HCT116 (cell line): Measurements from ENCODE around the gene KDM5C. TPM values are rescaled to one million over a fixed set of nuclear protein-coding genes. Genes with fewer than 3 reads are reported as not detected.

Experiments
- ATAC-seq: fragments of 200-7000 bp; cut with Tn5 transposase; 2 replicates; pipeline ENCODE4 v1.9.1; 2020; ENCODE audit warnings: mild to moderate bottlenecking, moderate library complexity
- BruUV-seq: library from RNA; stranded (reverse); fragments of 400-500 nt; replicated peaks from 2 replicates; lab custom pipeline; 2021; lab: Mats Ljungman, UMichigan
- CTCF ChIA-PET: fragments of 300-600 bp; sonication (Branson Sonifier 250); formaldehyde crosslinking; loops from one replicate; lab custom pipeline; 2021; ENCODE audit warnings: antibody characterized with exemption; lab: Charles Lee
- POLR2A ChIA-PET: fragments of 300-600, 350-600 bp; sonication (Branson Sonifier 250); formaldehyde crosslinking; loops from one replicate; lab custom pipeline; 2021; ENCODE audit warnings: antibody characterized with exemption; lab: Charles Lee
- RAD21 ChIA-PET, 2 experiments: fragments of 300-600 bp; sonication (Branson Sonifier 250); formaldehyde crosslinking; loops; one replicate each; lab custom pipeline; 2023; ENCODE audit warnings: low total read pairs in 2 of 2; ENCODE audit not compliant: uncharacterized antibody in 2 of 2, unreplicated experiment in 2 of 2, low non-redundant PET in 1 of 2; lab: Charles Lee
- DNase-seq: peaks from one replicate; pipeline ENCODE4 v3.0.0-alpha.2; 2010; ENCODE audit warnings: low read depth, low spot score
- H2AFZ ChIP-seq: fragments of 200-600 bp; shearing (Covaris generic), sonication (generic); 2 replicates; pipeline ENCODE4 v1.6.1; 2017; ENCODE audit warnings: low read depth, mixed run types, mixed read lengths, antibody characterized with exemption, low read length; ENCODE audit not compliant: poor library complexity, severe bottlenecking
- H3K27ac ChIP-seq: 2 replicates; pipeline ENCODE4 v1.5.1; 2012; ENCODE audit warnings: low read depth, low read length
- H3K27me3 ChIP-seq: fragments of 200-600 bp; sonication (generic); 2 replicates; pipeline ENCODE4 v1.6.1; 2016; ENCODE audit warnings: mixed run types, low read length, mixed read lengths; ENCODE audit not compliant: insufficient read depth
- H3K36me3 ChIP-seq, 2 experiments: fragments of 200-500 bp in 1 of 2; fragments of 200-600 bp in 1 of 2; sonication (Bioruptor generic) in 1 of 2; sonication (generic) in 1 of 2; 2 replicates each; pipeline versions ENCODE4 v1.5.1 to v1.6.1; 2014 to 2016; ENCODE audit warnings: low read length in 2 of 2, inconsistent platforms in 1 of 2, mixed read lengths in 1 of 2, mixed run types in 1 of 2; ENCODE audit not compliant: insufficient read depth in 2 of 2, control insufficient read depth in 1 of 2
- H3K4me1 ChIP-seq, 2 experiments: fragments of 200-600 bp in 1 of 2; sonication (generic) in 1 of 2; 2 replicates each; pipeline versions ENCODE4 v1.5.1 to v1.6.1; 2012 to 2017; ENCODE audit warnings: low read length in 2 of 2, inconsistent platforms in 1 of 2, mild to moderate bottlenecking in 1 of 2, mixed read lengths in 1 of 2, mixed run types in 1 of 2, moderate library complexity in 1 of 2; ENCODE audit not compliant: insufficient read depth in 2 of 2, control insufficient read depth in 1 of 2
- H3K4me2 ChIP-seq: fragments of 200-600 bp; sonication (generic); 2 replicates; pipeline ENCODE4 v1.6.1; 2017; ENCODE audit warnings: mixed run types, low read length, mixed read lengths
- H3K4me3 ChIP-seq, 2 experiments: fragments of 200-600 bp in 1 of 2; sonication (generic) in 1 of 2; replicated peaks in 1 of 2; 2 replicates each; pipeline ENCODE4 v1.5.1; 2011 to 2016; ENCODE audit warnings: low read length in 2 of 2, control low read depth in 1 of 2, low read depth in 1 of 2, mild to moderate bottlenecking in 1 of 2, mixed read lengths in 1 of 2, mixed run types in 1 of 2
- H3K79me2 ChIP-seq: fragments of 200-600 bp; sonication (generic); 2 replicates; pipeline ENCODE4 v1.6.1; 2017; ENCODE audit warnings: mild to moderate bottlenecking, mixed run types, low read length, moderate library complexity, mixed read lengths; ENCODE audit not compliant: insufficient read depth
- H3K9ac ChIP-seq: fragments of 200-600 bp; sonication (generic); 2 replicates; pipeline ENCODE4 v1.6.1; 2016; ENCODE audit warnings: low read length, mixed read lengths
- H3K9me2 ChIP-seq: fragments of 200-600 bp; sonication (generic), shearing (Covaris generic); 2 replicates; pipeline ENCODE4 v1.6.1; 2017; ENCODE audit warnings: mixed run types, mild to moderate bottlenecking, moderate library complexity; ENCODE audit not compliant: insufficient read depth
- H3K9me3 ChIP-seq, 2 experiments: fragments of 200-500 bp in 1 of 2; fragments of 200-600 bp in 1 of 2; sonication (Bioruptor generic) in 1 of 2; sonication (generic) in 1 of 2; 2 replicates each; pipeline ENCODE4 v1.6.1; 2014 to 2017; ENCODE audit warnings: low read length in 2 of 2, mixed read lengths in 2 of 2, inconsistent platforms in 1 of 2, low read depth in 1 of 2, mild to moderate bottlenecking in 1 of 2, mixed run types in 1 of 2, moderate library complexity in 1 of 2; ENCODE audit not compliant: control insufficient read depth in 1 of 2, insufficient read depth in 1 of 2
- H4K20me1 ChIP-seq: fragments of 200-600 bp; sonication (generic), shearing (Covaris generic); 2 replicates; pipeline ENCODE4 v1.6.1; 2017; ENCODE audit warnings: mixed run types, mild to moderate bottlenecking, moderate library complexity; ENCODE audit not compliant: insufficient read depth
- CEBPB ChIP-seq: IDR thresholded peaks from 2 replicates; pipeline ENCODE4 v1.6.1; 2012; ENCODE audit warnings: low read depth
- ELF1 ChIP-seq: IDR thresholded peaks from 2 replicates; pipeline ENCODE4 v1.6.1; 2012; ENCODE audit warnings: low read depth, borderline replicate concordance
- EZH2 ChIP-seq: fragments of 200-600 bp; sonication (generic); IDR thresholded peaks from 2 replicates; pipeline ENCODE4 v1.6.1; 2017; ENCODE audit warnings: antibody characterized with exemption, mixed run types
- EZH2phosphoT487 ChIP-seq: fragments of 200-600 bp; IDR thresholded peaks from 2 replicates; pipeline ENCODE4 v1.6.1; 2018; ENCODE audit warnings: antibody characterized with exemption, borderline replicate concordance
- JUND ChIP-seq: IDR thresholded peaks from 2 replicates; pipeline ENCODE4 v1.6.1; 2012
- POLR2AphosphoS5 ChIP-seq: IDR thresholded peaks from 2 replicates; pipeline ENCODE4 v1.6.1; 2011; ENCODE audit warnings: mild to moderate bottlenecking, low read depth, low read length, moderate library complexity
- REST ChIP-seq: IDR thresholded peaks from 2 replicates; pipeline ENCODE4 v1.6.1; 2012; ENCODE audit warnings: low read depth
- SP1 ChIP-seq: IDR thresholded peaks from 2 replicates; pipeline ENCODE4 v1.6.1; 2012; ENCODE audit warnings: low read depth
- intact Hi-C: fragments of 100-400 bp; cut with micrococcal nuclease; formaldehyde crosslinking; loops from 2 replicates; pipeline ENCODE4 v1.10.0; 2022
- total RNA-seq: library from RNA; stranded (reverse); gene quantifications from one replicate; pipeline ENCODE4 v1.2.1, GENCODE V29; 2021; ENCODE audit not compliant: unreplicated experiment
- TF ChIP-seq, protein P1 (sequence below): IDR thresholded peaks from 2 replicates; pipeline ENCODE4 v1.6.1; 2012

Gene KDM5C
- total RNA-seq, 1 experiment from 2014 or later: 72.9 TPM

DNA sequence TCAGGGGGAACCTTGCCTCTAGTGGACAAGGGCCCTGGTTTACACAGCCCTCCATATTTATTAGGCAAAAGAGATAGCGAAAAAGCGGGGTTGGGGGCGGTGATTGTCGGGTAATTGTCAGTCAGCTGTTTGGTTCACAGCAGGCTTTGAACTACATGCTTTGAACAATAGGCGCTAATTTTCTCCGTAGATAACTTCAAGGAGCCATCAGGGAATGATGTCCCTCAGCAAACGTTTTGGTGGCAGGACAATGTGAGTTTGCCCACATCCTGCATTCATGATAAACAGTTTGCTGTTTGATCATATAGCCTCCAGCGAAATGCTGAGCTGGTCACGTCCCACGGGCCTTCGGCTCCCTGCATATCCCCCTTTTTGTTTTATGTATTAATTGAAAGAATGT lies 65.8 kb downstream of the KDM5C start:
- H3K79me2 ChIP-seq: no peaks in the 10 kb centered on the region
- H3K9me2 ChIP-seq: no peaks in the 10 kb centered on the region
- no peaks in the 10 kb centered on the region for H3K27me3 ChIP-seq
- H3K9me3 ChIP-seq: no peaks in the 10 kb centered on the region
- ATAC-seq: no peak
- CTCF ChIA-PET: no interaction called here
- POLR2A ChIA-PET: no interaction called here
- H3K36me3 ChIP-seq: no peaks in the 10 kb centered on the region
- no peak overlapping the region for H3K9ac ChIP-seq
- no peak overlapping the region for H3K4me2 ChIP-seq
- H3K4me1 ChIP-seq: no peaks in the 10 kb centered on the region
- no peak for TF ChIP-seq ELF1
- TF ChIP-seq, protein P1, sequence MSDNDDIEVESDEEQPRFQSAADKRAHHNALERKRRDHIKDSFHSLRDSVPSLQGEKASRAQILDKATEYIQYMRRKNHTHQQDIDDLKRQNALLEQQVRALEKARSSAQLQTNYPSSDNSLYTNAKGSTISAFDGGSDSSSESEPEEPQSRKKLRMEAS: no peak
- TF ChIP-seq CEBPB: no peak
- no peak for TF ChIP-seq REST
- no peak for TF ChIP-seq SP1
- no peak for TF ChIP-seq JUND
- TF ChIP-seq EZH2phosphoT487: no peak
- no peak for TF ChIP-seq POLR2AphosphoS5
- no peak for TF ChIP-seq EZH2
- TF ChIP-seq, all 23 proteins: peak for 0
- Histone ChIP-seq H2AFZ (no peak overlapping the region), H3K4me3 (no peak overlapping the region), H4K20me1 (no peaks in the 10 kb centered on the region), H3K27ac (no peak overlapping the region)
- no TSS peak for BruUV-seq
- no peak for DNase-seq
- intact Hi-C loops: no loop called here
- RAD21 ChIA-PET: no interaction called here
